Small intestine (tissue), 7 donors: ENCODE results near the gene ITPRIP. TPM values are rescaled to one million over a fixed set of nuclear protein-coding genes. Genes with fewer than 3 reads are reported as not detected.

Experiments
- DNase-seq, 2 donors: peaks; one replicate each; pipeline versions ENCODE4 v3.0.0 to v3.0.0-alpha.2; 2013
- FAIRE-seq: peaks from 2 replicates; lab custom pipeline; 2012; peaks lifted over from hg19 to GRCh38; lab: Jason Lieb, UNC
- H3K27ac ChIP-seq, 3 donors: one replicate each; pipeline ENCODE4 v1.5.1; 2013; ENCODE audit warnings: low read length in 2 of 3, mild to moderate bottlenecking in 2 of 3, control low read depth in 1 of 3, inconsistent platforms in 1 of 3, low read depth in 1 of 3, moderate library complexity in 1 of 3
- H3K27me3 ChIP-seq, 3 donors: one replicate each; pipeline ENCODE4 v1.6.1; 2013; ENCODE audit warnings: low read length in 3 of 3, inconsistent platforms in 1 of 3; ENCODE audit not compliant: control insufficient read depth in 3 of 3, insufficient read depth in 3 of 3
- H3K36me3 ChIP-seq, 3 donors: one replicate each; pipeline ENCODE4 v1.6.1; 2013; ENCODE audit warnings: low read length in 3 of 3, inconsistent platforms in 1 of 3, low read depth in 1 of 3, mild to moderate bottlenecking in 1 of 3, moderate library complexity in 1 of 3; ENCODE audit not compliant: control insufficient read depth in 3 of 3, insufficient read depth in 2 of 3
- H3K4me1 ChIP-seq, 3 donors: one replicate each; pipeline ENCODE4 v1.6.1; 2013; ENCODE audit warnings: low read length in 2 of 3, inconsistent platforms in 1 of 3, low read depth in 1 of 3, mild to moderate bottlenecking in 1 of 3, moderate library complexity in 1 of 3; ENCODE audit not compliant: control insufficient read depth in 3 of 3, insufficient read depth in 2 of 3
- H3K4me3 ChIP-seq, 3 donors: one replicate each; pipeline ENCODE4 v1.5.1; 2013; ENCODE audit warnings: low read length in 3 of 3, control low read depth in 1 of 3, inconsistent platforms in 1 of 3, low read depth in 1 of 3, mild to moderate bottlenecking in 1 of 3, moderate library complexity in 1 of 3
- H3K9me3 ChIP-seq, 2 donors: one replicate each; pipeline ENCODE4 v1.6.1; 2013; ENCODE audit warnings: low read depth in 1 of 2, low read length in 1 of 2; ENCODE audit not compliant: control insufficient read depth in 2 of 2, insufficient read depth in 1 of 2
- WGBS, 3 donors: extraction: QIAGEN DNeasy Blood & Tissue Kit; methylation state at CpG; one replicate each; pipeline ENCODE4 v1.1.7; 2013; 5-methylcytosine and 5-hydroxymethylcytosine counted together
- polyA plus RNA-seq, 4 donors: library from polyadenylated mRNA; stranded (reverse) in 3 of 4; unstranded in 1 of 4; fragments of 200-250 nt in 3 of 4; fragments of 120-200 nt in 1 of 4; gene quantifications; one replicate each; pipeline versions ENCODE4 v1.2.1 to v1.2.3, GENCODE V29; 2013
- donor health status: healthy with polysubstance abuse.
- donor health status: control.
- donor health status: control.
- donor health status: Bipolar disorder and iron deficiency.
- donor health status: healthy.

The ITPRIP gene
- polyA plus RNA-seq, 4 donors = 0.67 to 10.0 (median 2.4) TPM

DNA sequence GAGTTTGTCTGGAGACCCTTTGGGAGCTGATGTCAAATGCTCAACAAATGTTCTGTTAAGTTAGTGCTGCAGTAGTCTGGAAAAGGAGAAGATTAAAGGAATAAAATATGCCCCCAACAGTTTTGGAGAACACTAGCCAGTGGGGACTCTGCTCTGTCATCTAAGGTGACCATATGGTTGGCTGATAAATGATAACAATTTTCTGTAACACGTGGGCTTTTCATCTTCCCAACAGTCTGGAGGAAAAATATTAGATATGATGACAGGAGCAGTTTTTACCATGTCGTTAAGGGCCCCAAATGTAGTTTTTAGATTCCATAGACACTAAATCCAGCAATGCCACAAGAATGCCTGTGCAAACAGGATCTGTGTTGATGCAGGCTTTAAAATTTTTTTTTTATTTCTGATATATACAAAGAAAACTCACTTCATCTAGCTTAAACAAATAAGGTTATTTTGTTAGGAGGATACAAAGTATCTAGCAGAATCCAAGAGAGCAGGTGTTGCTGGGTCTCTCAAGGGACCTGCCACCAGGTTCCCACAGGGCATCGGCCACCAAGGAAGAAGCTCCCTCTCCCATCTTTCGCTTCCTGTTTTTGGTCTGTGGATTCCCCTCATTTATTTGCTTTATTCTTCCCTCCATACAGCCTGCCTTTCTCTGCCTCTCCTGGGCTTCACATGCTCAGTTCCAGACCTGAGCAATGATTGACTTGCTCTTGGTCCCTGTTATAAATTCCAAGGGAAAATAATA, 9.2 kb upstream of the ITPRIP start:
- Histone ChIP-seq H3K27me3 (no peaks in the 10 kb centered on the region), H3K4me1 (peaks cover 0 to 2% (median 0%) of the 10 kb centered on the region in 3 donors), H3K36me3 (no peaks in the 10 kb centered on the region), H3K27ac (no peak overlapping the region), H3K9me3 (no peaks in the 10 kb centered on the region), H3K4me3 (no peak overlapping the region)
- FAIRE-seq (no peak), DNase-seq (no peak)
- 70 to 80% (median 73%) methylated on average over 4 of the region's 4 CpGs for WGBS, 3 donors

DNA sequence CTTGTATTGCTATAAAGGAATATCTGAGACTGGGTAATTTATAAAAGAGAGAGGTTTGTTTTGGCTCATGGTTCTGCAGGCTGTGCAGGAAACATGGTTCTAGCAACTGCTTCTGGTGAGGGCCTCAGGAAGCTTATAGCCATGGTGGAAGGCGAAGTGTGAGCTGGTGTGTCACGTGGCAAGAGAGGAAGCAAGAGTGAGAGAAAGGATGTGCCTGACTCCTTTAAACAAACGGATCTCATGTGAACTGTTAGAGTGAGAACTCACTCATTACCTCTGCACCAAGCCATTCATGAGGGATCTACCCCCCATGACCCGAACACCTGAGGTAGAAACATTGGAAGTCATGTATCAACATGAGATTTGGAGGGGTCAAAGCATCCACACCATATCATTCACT, 7.7 kb upstream of the ITPRIP start:
- H3K9me3 ChIP-seq = no peaks in the 10 kb centered on the region
- 57 to 72% (median 64%) methylated on average over 4 of the region's 4 CpGs for WGBS, 3 donors
- H3K27ac ChIP-seq = no peak overlapping the region
- H3K4me3 ChIP-seq = no peak overlapping the region
- no peaks in the 10 kb centered on the region for H3K36me3 ChIP-seq
- no peaks in the 10 kb centered on the region for H3K27me3 ChIP-seq
- no peak for DNase-seq
- H3K4me1 ChIP-seq = no peaks in the 10 kb centered on the region
- FAIRE-seq = no peak

DNA sequence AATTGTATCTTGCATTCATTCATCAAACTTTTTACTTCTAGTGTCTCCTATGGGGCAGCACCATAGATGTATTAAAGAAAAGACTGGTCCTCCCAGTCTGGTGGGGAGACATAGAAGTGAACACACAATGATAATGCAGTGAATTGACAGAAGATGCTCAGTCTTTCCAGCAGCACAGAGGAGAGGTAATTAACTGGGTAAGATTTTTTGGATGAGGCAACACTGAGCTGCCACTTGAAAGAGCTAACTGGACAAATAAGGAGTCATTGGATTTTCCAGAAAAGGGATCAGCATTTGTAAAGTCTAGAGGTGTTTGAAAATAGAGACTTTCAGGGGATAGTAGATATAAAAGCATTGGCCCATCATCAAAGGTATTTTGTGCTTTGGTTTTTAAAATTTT, 7.2 kb upstream of the ITPRIP start:
- H3K36me3 ChIP-seq = no peaks in the 10 kb centered on the region
- no peaks in the 10 kb centered on the region for H3K9me3 ChIP-seq
- no peak overlapping the region for H3K4me3 ChIP-seq
- DNase-seq (no peak), FAIRE-seq (no peak)
- H3K4me1 ChIP-seq = peaks cover 0 to 2% (median 0%) of the 10 kb centered on the region in 3 donors
- H3K27me3 ChIP-seq = no peaks in the 10 kb centered on the region
- no peak overlapping the region for H3K27ac ChIP-seq

DNA sequence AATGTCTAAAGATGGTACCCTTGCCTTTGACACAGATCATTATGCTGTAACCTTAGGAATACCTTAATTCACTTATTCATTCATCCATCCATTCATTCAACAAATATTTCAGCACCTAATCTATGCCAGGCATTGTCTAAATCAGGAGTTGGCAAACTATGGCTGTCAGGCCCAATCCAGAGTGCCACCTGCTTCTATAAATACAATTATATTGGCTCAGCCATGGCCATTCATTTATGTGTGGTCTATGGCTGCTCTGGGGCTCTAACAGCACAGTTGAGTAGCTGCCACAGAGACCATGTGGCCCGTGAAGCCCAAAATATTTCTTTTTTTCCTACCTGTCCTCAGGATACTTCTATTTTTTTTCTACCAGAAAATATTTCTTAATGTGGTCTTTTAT, 6.0 kb upstream of the ITPRIP start:
- Histone ChIP-seq H3K36me3 (no peaks in the 10 kb centered on the region), H3K4me3 (no peak overlapping the region), H3K27me3 (no peaks in the 10 kb centered on the region), H3K9me3 (no peaks in the 10 kb centered on the region), H3K4me1 (peaks cover 0 to 15% (median 1%) of the 10 kb centered on the region in 3 donors), H3K27ac (no peak overlapping the region)
- DNase-seq = no peak
- FAIRE-seq = no peak
- 91 to 97% (median 97%) methylated on average over 1 of the region's 1 CpG for WGBS, 3 donors

DNA sequence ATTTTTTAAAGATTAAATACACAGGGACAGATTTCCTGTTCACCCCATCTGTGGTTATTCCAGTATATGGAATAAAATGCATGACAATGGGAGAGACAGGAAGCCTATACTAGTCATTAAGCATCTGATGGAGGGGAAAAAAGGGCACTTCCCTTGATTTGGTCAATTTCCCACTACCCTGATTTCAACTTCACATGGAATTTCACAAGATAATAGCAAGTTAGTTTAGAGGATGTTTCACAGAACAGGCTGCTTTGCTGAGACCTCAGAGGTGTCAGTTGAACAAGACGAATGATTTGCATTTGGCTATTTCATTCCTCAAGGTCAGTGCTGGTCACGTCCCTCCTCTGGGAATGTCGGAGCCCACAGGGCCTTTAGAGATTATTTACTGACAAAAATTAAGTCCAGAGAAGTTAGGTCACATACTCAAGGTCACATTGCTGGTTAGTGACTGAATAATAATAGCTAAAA, 4.7 kb upstream of the ITPRIP start:
- no peak overlapping the region for H3K4me3 ChIP-seq
- no peaks in the 10 kb centered on the region for H3K27me3 ChIP-seq
- no peak overlapping the region for H3K27ac ChIP-seq
- H3K36me3 ChIP-seq = no peaks in the 10 kb centered on the region
- H3K9me3 ChIP-seq = no peaks in the 10 kb centered on the region
- DNase-seq (no peak), FAIRE-seq (no peak)
- H3K4me1 ChIP-seq = peaks cover 0 to 18% (median 3%) of the 10 kb centered on the region in 3 donors
- 67 to 87% (median 79%) methylated on average over 3 of the region's 3 CpGs for WGBS, 3 donors

DNA sequence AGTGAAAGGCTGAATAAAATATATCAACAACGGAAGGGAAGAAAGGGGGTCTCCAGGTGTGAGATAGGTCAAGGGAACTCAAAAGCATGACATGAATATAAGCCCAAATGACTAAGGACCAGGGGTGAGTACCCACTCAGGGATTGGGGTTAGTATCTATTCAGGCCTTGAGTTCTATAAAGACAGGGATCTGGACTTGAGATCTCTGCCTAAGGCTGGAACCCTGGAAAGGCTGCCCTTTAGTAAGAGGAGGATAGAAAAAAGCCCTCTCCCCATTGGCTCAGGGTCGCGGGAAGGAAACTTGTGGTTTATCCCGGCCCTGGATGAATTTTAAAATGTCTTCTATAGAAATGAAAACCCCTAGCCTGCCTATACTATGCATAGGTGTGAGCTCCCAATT, 2.4 kb upstream of the ITPRIP start:
- Histone ChIP-seq H3K27ac (peak overlapping the region in 2 of 3 donors; percentile 23 to 96), H3K9me3 (no peaks in the 10 kb centered on the region), H3K27me3 (no peaks in the 10 kb centered on the region), H3K36me3 (no peaks in the 10 kb centered on the region), H3K4me3 (no peak overlapping the region), H3K4me1 (peaks cover 2 to 30% (median 8%) of the 10 kb centered on the region in 3 donors)
- 76 to 86% (median 79%) methylated on average over 4 of the region's 4 CpGs for WGBS, 3 donors
- no peak for FAIRE-seq
- no peak for DNase-seq

DNA sequence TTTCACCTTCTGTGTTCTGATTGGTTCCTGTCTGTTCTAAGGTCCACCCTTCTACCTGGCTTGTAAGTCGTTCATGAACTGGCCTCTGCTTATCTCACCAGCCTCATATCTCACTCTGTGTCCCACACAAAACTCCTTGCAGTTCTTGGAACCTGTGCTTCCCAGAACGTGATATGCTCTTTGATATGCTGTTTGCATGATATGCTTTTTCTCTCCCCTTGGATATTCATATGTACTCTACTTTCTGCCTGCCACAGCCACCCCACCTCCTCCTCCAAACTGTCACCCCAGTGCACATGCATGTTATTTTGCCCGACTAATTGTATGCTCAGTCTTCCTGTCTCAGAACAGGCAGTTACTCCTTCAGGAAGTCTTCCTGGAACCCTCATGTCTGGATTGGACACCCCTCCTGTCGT, 1.9 kb upstream of the ITPRIP start:
- Histone ChIP-seq H3K27ac (peak overlapping the region in 2 of 3 donors; percentile 23 to 96), H3K27me3 (no peaks in the 10 kb centered on the region), H3K4me3 (peak overlapping the region in 1 of 3 donors; percentile 81), H3K36me3 (no peaks in the 10 kb centered on the region), H3K4me1 (peaks cover 2 to 30% (median 8%) of the 10 kb centered on the region in 3 donors), H3K9me3 (no peaks in the 10 kb centered on the region)
- DNase-seq (peak in 1 of 2 donors; percentile 82), FAIRE-seq (no peak)
- 4 to 28% (median 15%) methylated on average over 4 of the region's 4 CpGs for WGBS, 3 donors

DNA sequence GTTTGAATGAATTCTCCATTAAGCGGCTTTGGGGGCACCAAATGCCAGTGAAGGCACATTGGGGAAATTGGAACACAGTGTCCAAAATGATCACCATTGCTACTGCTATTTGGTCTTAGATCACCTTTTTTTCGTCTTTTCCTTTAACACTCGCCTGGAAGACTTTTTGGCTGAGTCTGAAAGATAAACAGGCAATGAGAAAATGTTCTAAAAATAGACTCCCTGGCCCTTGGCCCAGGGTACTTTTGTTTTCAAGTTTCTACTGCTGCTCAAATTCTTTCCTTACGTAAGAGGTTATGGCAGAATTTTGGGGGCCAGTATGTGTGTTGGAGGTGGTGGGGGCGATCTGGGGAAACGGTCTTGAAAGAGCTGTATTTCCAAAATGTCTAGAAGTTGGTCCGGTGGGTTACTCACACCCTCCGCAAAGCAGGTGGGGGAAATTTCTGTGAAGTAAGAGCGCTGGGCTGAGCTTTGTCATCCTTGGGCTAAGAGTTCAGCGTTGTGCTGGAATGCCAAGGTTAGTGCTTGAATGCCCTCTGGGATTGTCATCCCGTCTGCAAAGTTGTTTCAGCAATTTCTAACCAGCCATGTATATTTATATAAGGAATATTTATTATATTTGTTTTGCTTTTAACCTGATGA, 1.3 kb upstream of the ITPRIP start:
- Histone ChIP-seq H3K36me3 (peaks cover 0 to under 1% (median 0%) of the 10 kb centered on the region in 3 donors), H3K27ac (peak overlapping the region; percentile 34 to 96 (median 88)), H3K4me3 (peak overlapping the region in 2 of 3 donors; percentile 81 to 82), H3K9me3 (no peaks in the 10 kb centered on the region), H3K27me3 (no peaks in the 10 kb centered on the region), H3K4me1 (peaks cover 2 to 30% (median 8%) of the 10 kb centered on the region in 3 donors)
- DNase-seq = peak in 1 of 2 donors; percentile 70
- FAIRE-seq = no peak
- WGBS, 3 donors = 14 to 18% (median 15%) methylated on average over 11 of the region's 11 CpGs
